Cardiac muscle cell (in vitro differentiated cells and primary cell): ENCODE results near the gene SMARCC2. TPM values are rescaled to one million over a fixed set of nuclear protein-coding genes. Genes with fewer than 3 reads are reported as not detected.

Source experiments
- DNase-seq, 2 donors: peaks; one replicate each; pipeline versions ENCODE4 v3.0.0 to v3.0.0-alpha.2; 2010 to 2017; ENCODE audit warnings: low read depth in 1 of 2, low spot score in 1 of 2
- H3K27ac ChIP-seq: fragments of 200-600 bp; sonication (generic); 2 replicates; pipeline ENCODE4 v1.5.1; 2016
- H3K27me3 ChIP-seq: fragments of 200-600 bp; sonication (generic); 2 replicates; pipeline ENCODE4 v1.6.0; 2016; ENCODE audit warnings: control low read depth
- H3K36me3 ChIP-seq: fragments of 200-600 bp; sonication (generic); 2 replicates; pipeline ENCODE4 v1.5.1; 2016; ENCODE audit warnings: control low read depth
- H3K4me1 ChIP-seq: fragments of 200-600 bp; sonication (generic); 2 replicates; pipeline ENCODE4 v1.8.1; 2017; ENCODE audit warnings: low read depth, mild to moderate bottlenecking, mixed run types
- H3K4me3 ChIP-seq: fragments of 200-600 bp; sonication (generic); 2 replicates; pipeline ENCODE4 v1.5.1; 2016; ENCODE audit warnings: mild to moderate bottlenecking
- H3K9me3 ChIP-seq: fragments of 200-600 bp; sonication (generic); 2 replicates; pipeline ENCODE4 v1.5.1; 2017; ENCODE audit warnings: low read depth, mild to moderate bottlenecking, control low read depth
- CTCF ChIP-seq: IDR thresholded peaks from 2 replicates; pipeline ENCODE4 v1.5.1; 2012; ENCODE audit warnings: low read depth, mild to moderate bottlenecking, low read length
- polyA plus RNA-seq: library from polyadenylated mRNA; unstranded; fragments of >200 nt; fragmentation: Nextera tagmentation; extraction: Ambion mirVana; gene quantifications from 2 replicates; pipeline ENCODE4 v1.2.1, GENCODE V29; 2016
- total RNA-seq: library from RNA; depleted of rRNA; stranded (reverse); fragments of >200 nt; gene quantifications from 2 replicates; pipeline ENCODE4 v1.2.3, GENCODE V29; 2016

SMARCC2 gene
- total and polyA plus RNA-seq, 2 experiments from 2014 or later = 79.6 to 94.2 TPM

- Histone ChIP-seq H3K27me3 (no peaks in the 10 kb centered on the region), H3K4me3 (peak overlapping the region; percentile 69), H3K36me3 (peaks cover 4% of the 10 kb centered on the region), H3K9me3 (no peaks in the 10 kb centered on the region), H3K27ac (peak overlapping the region; percentile 98), H3K4me1 (peaks cover 12% of the 10 kb centered on the region)
- DNase-seq = peak in 1 of 2 donors; percentile 79
- no peak for TF ChIP-seq CTCF
These were observed 31.4 kb upstream of the SMARCC2 start for GRCh38 chr12:56220611-56221231.

GRCh38 chr12:56219840-56220239 lies 30.6 kb upstream of the SMARCC2 start:
- no peak for DNase-seq
- TF ChIP-seq CTCF = no peak
- Histone ChIP-seq H3K36me3 (peaks cover 9% of the 10 kb centered on the region), H3K27me3 (no peaks in the 10 kb centered on the region), H3K9me3 (no peaks in the 10 kb centered on the region), H3K27ac (peak overlapping the region; percentile 98), H3K4me3 (no peak overlapping the region), H3K4me1 (peaks cover 12% of the 10 kb centered on the region)

- no peaks in the 10 kb centered on the region for H3K9me3 ChIP-seq
- no peak for DNase-seq
- peaks cover 3% of the 10 kb centered on the region for H3K4me1 ChIP-seq
- peaks cover 40% of the 10 kb centered on the region for H3K36me3 ChIP-seq
- H3K4me3 ChIP-seq = no peak overlapping the region
- no peaks in the 10 kb centered on the region for H3K27me3 ChIP-seq
- no peak for TF ChIP-seq CTCF
- H3K27ac ChIP-seq = no peak overlapping the region
These were observed 27.2 kb upstream of the SMARCC2 start for GRCh38 chr12:56216461-56216860.

- DNase-seq = no peak
- H3K36me3 ChIP-seq = peaks cover 57% of the 10 kb centered on the region
These were observed 24.6 kb upstream of the SMARCC2 start for GRCh38 chr12:56213878-56214277.

GRCh38 chr12:56212361-56212760 lies 23.1 kb upstream of the SMARCC2 start:
- Histone ChIP-seq H3K4me1 (no peaks in the 10 kb centered on the region), H3K36me3 (peaks cover 65% of the 10 kb centered on the region)

More at GRCh38 chr12:56213878-56214277, 24.6 kb upstream of the SMARCC2 start:
- Histone ChIP-seq H3K27ac (no peak overlapping the region), H3K4me3 (no peak overlapping the region), H3K27me3 (no peaks in the 10 kb centered on the region), H3K9me3 (no peaks in the 10 kb centered on the region), H3K4me1 (no peaks in the 10 kb centered on the region)
- TF ChIP-seq CTCF = no peak

More at GRCh38 chr12:56212361-56212760, 23.1 kb upstream of the SMARCC2 start:
- Histone ChIP-seq H3K27me3 (no peaks in the 10 kb centered on the region), H3K4me3 (no peak overlapping the region), H3K9me3 (no peaks in the 10 kb centered on the region), H3K27ac (no peak overlapping the region)
- DNase-seq = no peak
- no peak for TF ChIP-seq CTCF
